GM18520 (cell line): ENCODE measurements around the gene TMEM150C.
"Not testable (repeated sequence)": the region's sequence is repeated elsewhere in the genome, so short reads cannot be mapped to it uniquely, and the experiment has no call there.

ENCODE experiments used
- ATAC-seq: cut with Tn5 transposase; IDR thresholded peaks from one replicate; pipeline ENCODE4 v1.9.1; 2021; ENCODE audit not compliant: unreplicated experiment

The TMEM150C gene

DNA sequence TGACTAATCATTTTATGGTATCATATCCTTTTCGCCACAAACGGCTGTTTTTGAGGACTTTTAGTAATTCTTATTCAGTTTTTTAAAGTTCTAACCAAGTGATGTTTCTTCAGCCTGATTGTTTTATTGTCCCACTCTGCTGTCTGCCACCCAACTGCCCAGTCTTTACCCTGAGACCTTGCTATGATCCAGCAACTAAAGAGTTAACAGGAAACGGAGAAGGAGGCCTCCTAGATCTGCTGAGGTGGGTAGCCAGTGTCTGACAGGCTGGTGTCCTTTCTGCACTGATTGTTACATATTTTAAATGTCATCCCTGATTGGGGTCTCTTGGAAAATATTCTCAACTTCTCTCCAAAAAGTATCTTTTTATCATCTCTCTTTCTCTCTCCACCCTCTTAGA is 7.9 kb upstream of the TMEM150C start:
- ATAC-seq = no peak

DNA sequence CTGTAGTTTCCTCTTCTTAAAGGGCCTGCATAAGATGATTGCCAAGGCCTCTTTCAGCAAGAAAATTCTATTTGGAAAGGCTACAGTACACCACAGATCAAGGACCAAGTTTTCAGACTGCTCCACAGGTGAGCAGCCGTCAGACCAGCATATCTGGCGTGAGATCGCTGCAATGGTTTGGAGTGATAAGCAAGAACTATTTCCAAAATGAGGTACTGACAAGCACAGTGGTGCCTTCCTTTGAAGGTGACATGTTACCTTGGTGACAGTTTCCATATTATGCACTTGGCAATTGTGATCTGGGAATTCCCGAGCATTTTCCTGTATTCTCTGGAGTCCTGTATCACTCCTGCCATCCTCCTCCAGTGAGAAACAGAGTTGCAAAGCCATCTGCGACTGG is 7.3 kb upstream of the TMEM150C start:
- no peak for ATAC-seq

- no peak for ATAC-seq
Measured at GRCh38 chr4:82567444-82567843, 5.7 kb upstream of the TMEM150C start.

GRCh38 chr4:82562564-82562854 is 721 bp upstream of the TMEM150C start:
- ATAC-seq = no peak

- no peak for ATAC-seq
Measured at GRCh38 chr4:82560853-82561785, 669 bp downstream of the TMEM150C start.

GRCh38 chr4:82559735-82560120 is 2.1 kb downstream of the TMEM150C start:
- ATAC-seq = no peak

- not testable (repeated sequence) for ATAC-seq
Measured at GRCh38 chr4:82559090-82559734, 2.6 kb downstream of the TMEM150C start.

GRCh38 chr4:82555276-82555675 is 6.5 kb downstream of the TMEM150C start:
- ATAC-seq = no peak

DNA sequence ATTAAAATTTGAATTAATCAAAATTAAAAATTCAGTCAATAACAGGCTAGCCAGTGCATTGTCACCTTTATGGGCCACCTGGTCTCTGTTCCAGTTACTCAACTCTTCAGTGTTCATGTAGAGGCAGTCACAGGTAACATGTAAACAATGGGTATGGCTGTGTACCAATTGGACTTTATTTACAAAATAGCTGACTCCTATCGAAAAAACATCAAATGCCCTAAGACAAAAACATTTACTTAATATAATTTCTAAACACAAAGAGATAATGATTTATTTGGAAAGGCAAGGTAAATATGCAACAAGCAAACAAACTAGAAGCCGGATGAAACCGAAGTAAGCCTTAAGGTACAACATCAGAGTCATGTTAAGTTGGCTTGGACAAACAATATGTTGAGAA is 8.8 kb downstream of the TMEM150C start:
- ATAC-seq = no peak

- ATAC-seq = no peak
Measured at GRCh38 chr4:82551734-82552133, 10.1 kb downstream of the TMEM150C start.

DNA sequence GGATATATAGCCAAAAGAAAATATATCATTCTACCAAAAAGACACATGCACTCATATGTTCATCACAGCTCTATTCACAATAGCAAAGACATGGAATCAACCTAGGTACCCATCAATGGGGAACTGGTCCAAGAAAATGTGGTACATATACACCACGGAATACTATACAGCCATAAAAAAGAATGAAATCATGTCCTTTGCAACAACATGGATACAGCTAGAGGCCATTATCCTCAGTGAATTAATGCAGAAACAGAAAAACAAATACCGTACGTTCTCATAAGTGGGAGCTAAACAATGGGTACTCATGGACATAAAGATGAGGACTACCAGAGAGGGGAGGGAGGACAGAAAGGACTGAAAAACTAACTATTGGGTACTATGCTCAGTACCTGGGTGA is 13.9 kb downstream of the TMEM150C start:
- ATAC-seq = not testable (repeated sequence)

DNA sequence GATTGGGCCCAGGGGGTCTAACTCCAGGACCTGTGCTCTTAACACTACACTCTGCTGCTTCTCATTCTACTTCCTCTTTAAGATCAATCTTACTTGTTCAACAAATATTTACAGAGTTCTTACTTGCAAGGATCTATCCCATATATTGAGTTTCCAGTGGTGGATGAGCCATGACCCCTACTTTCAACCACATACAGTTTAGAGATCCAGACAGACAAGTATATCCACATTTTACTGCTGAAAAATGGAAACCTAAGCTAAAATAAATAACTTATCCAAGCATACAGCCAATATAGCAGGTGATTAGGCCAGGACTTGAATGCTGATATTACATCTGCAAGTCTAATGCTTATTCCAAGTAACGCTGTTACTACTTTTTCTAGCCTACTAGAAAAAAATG is 18.7 kb downstream of the TMEM150C start:
- ATAC-seq = no peak

GRCh38 chr4:82542642-82543041 is 19.1 kb downstream of the TMEM150C start:
- ATAC-seq = no peak

DNA sequence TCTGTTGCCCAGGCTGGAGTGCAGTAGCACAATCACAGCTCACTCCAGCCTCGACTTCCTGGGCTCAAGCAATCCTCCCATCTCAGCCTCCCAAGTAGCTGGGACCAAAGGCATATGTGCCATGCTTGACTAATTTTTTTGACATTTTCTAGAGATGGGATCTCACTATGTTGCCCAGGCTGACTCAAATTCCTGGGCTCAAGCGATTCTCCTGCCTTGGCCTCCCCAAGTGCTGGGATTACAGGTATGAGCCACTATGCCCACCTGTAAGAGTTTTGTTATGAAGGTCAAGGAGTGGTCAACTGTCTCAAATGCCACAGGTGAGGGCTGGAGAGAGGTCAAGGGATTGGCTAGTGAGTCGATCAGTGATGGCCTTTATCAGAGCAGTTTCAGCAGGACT is 32.5 kb downstream of the TMEM150C start:
- no peak for ATAC-seq

GRCh38 chr4:82528868-82529267 is 32.9 kb downstream of the TMEM150C start:
- no peak for ATAC-seq

GRCh38 chr4:82528074-82528473 is 33.7 kb downstream of the TMEM150C start:
- ATAC-seq = no peak

GRCh38 chr4:82525307-82525911 is 36.4 kb downstream of the TMEM150C start:
- no peak for ATAC-seq

- no peak for ATAC-seq
Measured at GRCh38 chr4:82524570-82525152, 37.1 kb downstream of the TMEM150C start.

GRCh38 chr4:82523179-82523578 is 38.6 kb downstream of the TMEM150C start:
- ATAC-seq = no peak

DNA sequence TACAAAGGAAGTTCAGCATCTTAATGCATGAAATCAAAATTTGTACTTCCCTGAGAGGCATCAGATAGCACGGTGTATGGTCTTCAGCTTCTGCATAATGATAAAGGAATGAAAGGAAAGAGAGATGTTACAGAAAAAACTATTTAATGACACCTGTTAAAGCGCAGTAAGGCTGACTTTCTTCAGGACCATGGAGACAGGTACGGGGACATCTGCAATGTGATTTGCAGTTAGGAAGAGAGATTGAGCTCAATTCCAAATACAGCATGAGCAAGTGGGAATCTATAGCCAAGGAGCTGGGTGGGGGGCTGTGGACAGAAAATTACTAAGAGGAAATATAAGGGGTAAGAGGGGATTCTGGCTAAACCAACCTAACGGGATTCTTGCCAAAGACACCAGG is 39.3 kb downstream of the TMEM150C start:
- ATAC-seq = no peak

DNA sequence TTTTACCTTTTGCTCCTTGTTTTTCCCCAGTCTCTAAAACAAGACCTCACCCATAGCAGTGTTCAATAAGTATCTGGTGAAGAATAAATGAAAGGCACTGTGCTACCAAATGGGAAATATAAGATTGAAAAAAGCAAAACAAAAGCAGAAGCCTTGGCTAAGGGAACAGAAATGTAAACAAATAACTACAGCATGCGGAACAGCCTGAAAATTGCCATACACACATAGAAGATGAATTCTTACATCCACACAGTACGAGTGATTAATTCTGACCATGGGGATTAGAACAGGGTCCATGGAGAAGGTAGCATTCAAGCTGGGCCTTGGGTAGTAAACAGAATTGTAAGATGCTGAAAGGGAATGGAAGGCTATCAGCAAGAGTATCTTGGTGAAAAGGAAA is 40.5 kb downstream of the TMEM150C start:
- ATAC-seq = no peak

GRCh38 chr4:82519776-82520175 is 42.0 kb downstream of the TMEM150C start:
- ATAC-seq = no peak
